ENCODE data around the gene LMAN2L.
A peak's percentile ranks its signal among the peaks of the same experiment; 100 is the strongest.

Gene LMAN2L

DNA sequence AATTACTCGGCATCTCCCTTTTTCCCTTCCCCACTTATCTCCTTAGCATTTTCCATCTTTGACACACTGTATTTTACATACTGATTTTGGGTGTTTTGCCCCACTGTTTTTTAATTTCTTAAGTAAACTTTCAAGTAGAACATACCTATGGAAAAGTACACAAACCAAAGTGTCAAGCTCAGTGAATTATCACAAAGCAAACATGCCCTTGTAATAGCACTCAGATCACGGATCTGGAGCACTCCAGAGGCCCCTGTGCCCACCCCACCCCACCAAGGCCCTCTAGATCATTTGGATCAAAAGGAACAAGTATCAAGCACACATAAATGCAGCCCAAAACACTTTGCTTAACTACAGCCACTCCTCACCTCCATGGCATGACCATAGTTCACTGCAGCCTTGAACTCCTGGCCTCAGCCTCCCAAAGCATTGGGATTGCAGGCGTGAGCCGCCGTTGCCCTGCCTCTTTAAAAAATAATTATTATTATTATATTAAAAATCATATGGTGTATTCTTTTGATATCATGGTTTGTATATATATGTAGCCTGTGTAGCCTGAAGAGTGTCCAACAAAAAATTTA, 59.2 kb downstream of the LMAN2L start:
- no peak overlapping the region for H3K27ac ChIP-seq (replicated peaks; ENCODE audit: low read length)
- H3K4me1 ChIP-seq (ENCODE audit: control insufficient read depth in 2 of 2, insufficient read depth in 1 of 2, low read depth in 1 of 2, low read length in 2 of 2) = peaks cover 4 to 7% of the 10 kb centered on the region in 2 donors
- no peak overlapping the region for H4K8ac ChIP-seq (ENCODE audit: low read depth, low read length)
- no peak overlapping the region for H3K4ac ChIP-seq (ENCODE audit: low read length)
- H2BK5ac ChIP-seq (ENCODE audit: low read length) = no peak overlapping the region
- no peaks in the 10 kb centered on the region for H3K9me3 ChIP-seq (replicated peaks in 1 of 2; ENCODE audit: control insufficient read depth in 2 of 2, insufficient read depth in 1 of 2, low read depth in 1 of 2, low read length in 2 of 2)
- no peak overlapping the region for H3K18ac ChIP-seq (ENCODE audit: low read length)
- no peak overlapping the region for H2AK5ac ChIP-seq (ENCODE audit: low read depth, low read length)
- no peaks in the 10 kb centered on the region for H3K79me1 ChIP-seq (ENCODE audit: low read depth, low read length)
- DNase-seq (ENCODE audit: low spot score) = no peak
- H2BK12ac ChIP-seq (ENCODE audit: low read length) = no peak overlapping the region
- H2BK15ac ChIP-seq (ENCODE audit: low read length) = no peak overlapping the region
- no peak overlapping the region for H3K23ac ChIP-seq (ENCODE audit: low read depth, low read length, poor library complexity)
- H2AFZ ChIP-seq (ENCODE audit: low read length) = no peak overlapping the region
- peaks cover 0 to 6% (median 0%) of the 10 kb centered on the region in 3 experiments for H3K27me3 ChIP-seq (ENCODE audit: control insufficient read depth in 3 of 3, insufficient read depth in 3 of 3, low read depth in 1 of 3, low read length in 3 of 3)
- no peak overlapping the region for H3K14ac ChIP-seq (ENCODE audit: low read length)
- H4K91ac ChIP-seq (ENCODE audit: low read depth, low read length, poor library complexity) = no peak overlapping the region
- no peak overlapping the region for H3K4me2 ChIP-seq (ENCODE audit: insufficient read depth, low read length, poor library complexity, severe bottlenecking)
- H2BK120ac ChIP-seq (ENCODE audit: low read depth, low read length) = no peak overlapping the region
- no peaks in the 10 kb centered on the region for H3K36me3 ChIP-seq (replicated peaks in 1 of 2; ENCODE audit: control insufficient read depth in 2 of 2, insufficient read depth in 2 of 2, low read length in 2 of 2)
- no peak overlapping the region for H3K9ac ChIP-seq (ENCODE audit: low read depth, low read length, poor library complexity)
- H3K4me3 ChIP-seq (ENCODE audit: low read length in 2 of 2) = no peak overlapping the region
- WGBS, 2 donors (ENCODE audit: extremely low coverage in 2 of 2, insufficient read length in 2 of 2, insufficient replicate concordance in 1 of 2) = no CpG with 5 or more reads among the region's 5 CpGs

DNA sequence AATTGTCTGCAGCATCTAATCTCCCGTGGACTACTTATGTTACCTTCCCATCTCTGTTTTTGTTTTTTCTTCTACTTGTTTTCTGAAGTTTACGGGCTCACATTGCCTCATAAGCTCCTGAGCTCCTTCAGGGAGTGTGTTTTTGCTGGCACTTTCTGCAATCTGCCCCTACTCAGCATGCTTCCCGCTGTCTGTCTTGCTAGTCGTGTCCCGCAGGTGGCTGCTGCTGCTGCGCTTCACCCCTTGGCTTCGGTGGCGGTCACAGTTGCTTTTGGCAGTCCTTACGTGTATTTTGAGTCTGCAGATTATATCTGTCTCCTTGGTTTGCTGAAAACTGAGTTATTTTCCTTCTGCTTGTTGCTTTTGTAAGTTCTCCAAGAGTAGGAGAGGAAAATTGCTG, 60.0 kb downstream of the LMAN2L start:
- no CpG with 5 or more reads among the region's 9 CpGs for WGBS, 2 donors (ENCODE audit: extremely low coverage in 2 of 2, insufficient read length in 2 of 2, insufficient replicate concordance in 1 of 2)
- Histone ChIP-seq H3K4ac (ENCODE audit: low read length) (no peak overlapping the region), H2AFZ (ENCODE audit: low read length) (peak overlapping the region; percentile 78), H2BK5ac (ENCODE audit: low read length) (no peak overlapping the region), H2AK5ac (ENCODE audit: low read depth, low read length) (no peak overlapping the region), H3K23ac (ENCODE audit: low read depth, low read length, poor library complexity) (no peak overlapping the region), H3K27me3 (ENCODE audit: control insufficient read depth in 3 of 3, insufficient read depth in 3 of 3, low read depth in 1 of 3, low read length in 3 of 3) (peaks cover 0 to 6% (median 0%) of the 10 kb centered on the region in 3 experiments), H2BK12ac (ENCODE audit: low read length) (no peak overlapping the region), H3K9ac (ENCODE audit: low read depth, low read length, poor library complexity) (no peak overlapping the region), H3K4me3 (ENCODE audit: low read length in 2 of 2) (no peak overlapping the region), H3K27ac (replicated peaks; ENCODE audit: low read length) (no peak overlapping the region), H2BK120ac (ENCODE audit: low read depth, low read length) (no peak overlapping the region), H3K4me2 (ENCODE audit: insufficient read depth, low read length, poor library complexity, severe bottlenecking) (no peak overlapping the region), H3K14ac (ENCODE audit: low read length) (no peak overlapping the region), H4K8ac (ENCODE audit: low read depth, low read length) (no peak overlapping the region), H3K79me1 (ENCODE audit: low read depth, low read length) (no peaks in the 10 kb centered on the region), H3K18ac (ENCODE audit: low read length) (peak overlapping the region; percentile 44), H3K4me1 (ENCODE audit: control insufficient read depth in 2 of 2, insufficient read depth in 1 of 2, low read depth in 1 of 2, low read length in 2 of 2) (peaks cover 4 to 7% of the 10 kb centered on the region in 2 donors), H4K91ac (ENCODE audit: low read depth, low read length, poor library complexity) (no peak overlapping the region), H3K36me3 (replicated peaks in 1 of 2; ENCODE audit: control insufficient read depth in 2 of 2, insufficient read depth in 2 of 2, low read length in 2 of 2) (no peaks in the 10 kb centered on the region), H3K9me3 (replicated peaks in 1 of 2; ENCODE audit: control insufficient read depth in 2 of 2, insufficient read depth in 1 of 2, low read depth in 1 of 2, low read length in 2 of 2) (no peaks in the 10 kb centered on the region), H2BK15ac (ENCODE audit: low read length) (no peak overlapping the region)
- DNase-seq (ENCODE audit: low spot score) = no peak

DNA sequence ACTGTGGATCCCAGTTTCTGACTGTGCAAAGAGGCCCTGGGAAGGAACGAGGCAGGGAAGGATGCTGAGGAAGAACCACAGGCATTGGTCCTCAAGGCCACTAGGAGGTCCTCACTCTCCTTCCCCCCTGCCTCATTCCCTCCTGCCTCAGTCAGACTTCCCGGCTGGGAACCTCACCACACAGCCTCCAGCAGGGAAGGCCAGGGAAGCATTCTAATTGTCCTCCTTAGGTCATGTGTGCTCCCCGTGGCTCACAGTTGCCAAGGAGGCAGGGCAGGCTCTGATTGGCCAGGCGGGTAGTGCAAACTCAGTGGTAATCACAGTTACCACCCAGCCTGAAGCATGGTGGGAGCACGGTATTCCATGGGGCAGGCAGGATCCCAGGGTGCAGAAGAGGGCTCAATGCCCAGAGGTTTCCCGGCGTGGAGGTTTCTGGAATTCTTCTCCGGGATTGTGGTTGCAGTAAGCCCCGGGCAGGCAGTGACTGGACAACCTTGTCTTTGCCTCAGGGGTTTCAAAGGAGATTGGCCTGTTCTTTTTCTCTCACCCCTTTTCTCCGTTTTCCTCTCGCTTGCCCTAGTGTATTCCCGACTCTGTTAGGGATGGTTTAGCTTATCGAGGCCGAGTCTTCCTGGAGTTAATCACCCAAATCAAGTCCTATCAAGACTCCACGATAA, 70.2 kb downstream of the LMAN2L start:
- no CpG with 5 or more reads among the region's 15 CpGs for WGBS, 2 donors (ENCODE audit: extremely low coverage in 2 of 2, insufficient read length in 2 of 2, insufficient replicate concordance in 1 of 2)
- Histone ChIP-seq H3K4me1 (ENCODE audit: control insufficient read depth in 2 of 2, insufficient read depth in 1 of 2, low read depth in 1 of 2, low read length in 2 of 2) (peaks cover 2% of the 10 kb centered on the region in 2 donors), H3K9ac (ENCODE audit: low read depth, low read length, poor library complexity) (no peak overlapping the region), H3K79me1 (ENCODE audit: low read depth, low read length) (no peaks in the 10 kb centered on the region), H3K14ac (ENCODE audit: low read length) (no peak overlapping the region), H2BK15ac (ENCODE audit: low read length) (no peak overlapping the region), H3K23ac (ENCODE audit: low read depth, low read length, poor library complexity) (no peak overlapping the region), H2AFZ (ENCODE audit: low read length) (peak overlapping the region; percentile 82), H3K27me3 (ENCODE audit: control insufficient read depth in 3 of 3, insufficient read depth in 3 of 3, low read depth in 1 of 3, low read length in 3 of 3) (no peaks in the 10 kb centered on the region), H3K36me3 (replicated peaks in 1 of 2; ENCODE audit: control insufficient read depth in 2 of 2, insufficient read depth in 2 of 2, low read length in 2 of 2) (no peaks in the 10 kb centered on the region), H3K27ac (replicated peaks; ENCODE audit: low read length) (no peak overlapping the region), H3K9me3 (replicated peaks in 1 of 2; ENCODE audit: control insufficient read depth in 2 of 2, insufficient read depth in 1 of 2, low read depth in 1 of 2, low read length in 2 of 2) (peaks cover 0 to 2% of the 10 kb centered on the region in 2 donors), H3K18ac (ENCODE audit: low read length) (peak overlapping the region; percentile 31), H3K4me2 (ENCODE audit: insufficient read depth, low read length, poor library complexity, severe bottlenecking) (no peak overlapping the region), H3K4ac (ENCODE audit: low read length) (no peak overlapping the region), H4K8ac (ENCODE audit: low read depth, low read length) (no peak overlapping the region), H4K91ac (ENCODE audit: low read depth, low read length, poor library complexity) (no peak overlapping the region), H2AK5ac (ENCODE audit: low read depth, low read length) (no peak overlapping the region), H2BK120ac (ENCODE audit: low read depth, low read length) (no peak overlapping the region), H2BK5ac (ENCODE audit: low read length) (no peak overlapping the region), H3K4me3 (ENCODE audit: low read length in 2 of 2) (no peak overlapping the region), H2BK12ac (ENCODE audit: low read length) (no peak overlapping the region)
- no peak for DNase-seq (ENCODE audit: low spot score)

DNA sequence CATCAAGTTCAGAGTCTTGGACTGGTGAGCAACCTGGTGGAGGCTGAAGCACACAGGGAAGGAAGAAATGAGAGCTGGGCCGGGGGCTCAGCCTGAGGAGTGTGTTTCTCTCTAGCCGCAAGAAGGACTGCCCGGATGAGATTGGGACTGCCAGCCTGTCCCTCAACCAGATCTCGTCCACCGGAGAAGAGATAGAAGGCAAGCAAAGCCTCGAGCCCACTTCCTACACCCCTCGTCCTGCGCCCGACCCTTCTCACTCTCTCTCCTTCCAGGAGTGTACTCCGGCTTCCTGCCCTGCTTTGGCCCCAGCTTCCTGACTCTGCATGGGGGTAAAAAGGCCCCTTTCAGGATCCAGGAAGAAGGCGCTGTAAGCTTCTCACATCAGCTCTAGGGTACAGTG, 71.1 kb downstream of the LMAN2L start:
- H3K4me3 ChIP-seq (ENCODE audit: low read length in 2 of 2) = no peak overlapping the region
- WGBS, 2 donors (ENCODE audit: extremely low coverage in 2 of 2, insufficient read length in 2 of 2, insufficient replicate concordance in 1 of 2) = no CpG with 5 or more reads among the region's 11 CpGs

More for the DNA sequence above, 71.1 kb downstream of the LMAN2L start:
- H2BK5ac ChIP-seq (ENCODE audit: low read length) = no peak overlapping the region
- DNase-seq (ENCODE audit: low spot score) = no peak
- H3K9me3 ChIP-seq (replicated peaks in 1 of 2; ENCODE audit: control insufficient read depth in 2 of 2, insufficient read depth in 1 of 2, low read depth in 1 of 2, low read length in 2 of 2) = peaks cover 5 to 6% of the 10 kb centered on the region in 2 donors
- H3K27ac ChIP-seq (replicated peaks; ENCODE audit: low read length) = no peak overlapping the region
- no peak overlapping the region for H2BK120ac ChIP-seq (ENCODE audit: low read depth, low read length)
- no peak overlapping the region for H3K9ac ChIP-seq (ENCODE audit: low read depth, low read length, poor library complexity)
- H3K27me3 ChIP-seq (ENCODE audit: control insufficient read depth in 3 of 3, insufficient read depth in 3 of 3, low read depth in 1 of 3, low read length in 3 of 3) = no peaks in the 10 kb centered on the region
- no peak overlapping the region for H3K23ac ChIP-seq (ENCODE audit: low read depth, low read length, poor library complexity)
- H3K4ac ChIP-seq (ENCODE audit: low read length) = no peak overlapping the region
- no peak overlapping the region for H4K91ac ChIP-seq (ENCODE audit: low read depth, low read length, poor library complexity)
- H2BK12ac ChIP-seq (ENCODE audit: low read length) = no peak overlapping the region
- H3K14ac ChIP-seq (ENCODE audit: low read length) = no peak overlapping the region
- no peak overlapping the region for H3K4me2 ChIP-seq (ENCODE audit: insufficient read depth, low read length, poor library complexity, severe bottlenecking)
- H4K8ac ChIP-seq (ENCODE audit: low read depth, low read length) = no peak overlapping the region
- no peaks in the 10 kb centered on the region for H3K79me1 ChIP-seq (ENCODE audit: low read depth, low read length)
- H2BK15ac ChIP-seq (ENCODE audit: low read length) = no peak overlapping the region
- no peak overlapping the region for H3K18ac ChIP-seq (ENCODE audit: low read length)
- H3K36me3 ChIP-seq (replicated peaks in 1 of 2; ENCODE audit: control insufficient read depth in 2 of 2, insufficient read depth in 2 of 2, low read length in 2 of 2) = no peaks in the 10 kb centered on the region
- H2AK5ac ChIP-seq (ENCODE audit: low read depth, low read length) = no peak overlapping the region
- peak overlapping the region; percentile 82 for H2AFZ ChIP-seq (ENCODE audit: low read length)
- peaks cover 2% of the 10 kb centered on the region in 2 donors for H3K4me1 ChIP-seq (ENCODE audit: control insufficient read depth in 2 of 2, insufficient read depth in 1 of 2, low read depth in 1 of 2, low read length in 2 of 2)

Measured in neuronal stem cell (in vitro differentiated cells).